A549 (cell line): ENCODE results near the gene MTCL1. TPM values are rescaled to one million over a fixed set of nuclear protein-coding genes. Genes with fewer than 3 reads are reported as not detected.
A peak's percentile ranks its signal among the peaks of the same experiment; 100 is the strongest.

Experiments
- ATAC-seq, 2 experiments: fragments of 200-7000 bp in 1 of 2; fragments of >200 bp in 1 of 2; cut with Nextera tagmentation in 1 of 2; cut with Tn5 transposase in 1 of 2; 3 replicates each; pipeline versions ENCODE4 v1.8.0 to v1.9.1; 2018 to 2020; ENCODE audit warnings: mild to moderate bottlenecking in 1 of 2, moderate library complexity in 1 of 2
- CTCF ChIA-PET: fragments of 300-600 bp; sonication (Branson Sonifier 250); formaldehyde crosslinking; extraction: SDS; loops from one replicate; lab custom pipeline; 2021; ENCODE audit warnings: antibody characterized with exemption, inconsistent platforms; lab: Yijun Ruan, JAX
- POLR2A ChIA-PET: fragments of 350-600 bp; formaldehyde crosslinking; extraction: SDS; loops from one replicate; lab custom pipeline; 2021; ENCODE audit warnings: antibody characterized with exemption, inconsistent platforms; lab: Yijun Ruan, JAX
- DNase-seq, 2 experiments: peaks; one replicate each; pipeline versions ENCODE4 v3.0.0 to v3.0.0-alpha.2; 2011 to 2016; ENCODE audit warnings: low read depth in 1 of 2, low spot score in 1 of 2
- FAIRE-seq: peaks from 2 replicates; lab custom pipeline; 2011; peaks lifted over from hg19 to GRCh38; lab: Jason Lieb, UNC
- H3K27ac ChIP-seq, 2 experiments: fragments of >200 bp; sonication (Bioruptor Twin); formaldehyde crosslinking; 3 replicates each; pipeline ENCODE4 v1.5.1; 2016 to 2017
- H3K4me1 ChIP-seq: fragments of >200 bp; sonication (Bioruptor Twin); formaldehyde crosslinking; 3 replicates; pipeline ENCODE4 v1.6.1; 2016
- H3K4me2 ChIP-seq: fragments of >200 bp; sonication (Bioruptor Twin); formaldehyde crosslinking; 3 replicates; pipeline ENCODE4 v1.6.1; 2016
- H3K4me3 ChIP-seq: fragments of >200 bp; sonication (Bioruptor Twin); formaldehyde crosslinking; 3 replicates; pipeline ENCODE4 v1.5.1; 2016
- H3K9me3 ChIP-seq: fragments of >200 bp; sonication (Bioruptor Twin); formaldehyde crosslinking; 3 replicates; pipeline ENCODE4 v1.6.1; 2016
- ATOH8 ChIP-seq: fragments of 250-450 bp; sonication (Bioruptor Pico); IDR thresholded peaks from 2 replicates; pipeline ENCODE4 v1.5.0; 2020; ENCODE audit warnings: low read depth, mild to moderate bottlenecking, moderate library complexity
- BCL3 ChIP-seq: fragments of >200 bp; sonication (Bioruptor Twin); formaldehyde crosslinking; IDR thresholded peaks from 3 replicates; pipeline ENCODE4 v1.6.1; 2016
- BHLHE40 ChIP-seq: IDR thresholded peaks from 2 replicates; pipeline ENCODE4 v1.6.1; 2012; ENCODE audit warnings: low read depth, low read length, inconsistent platforms
- CBX8 ChIP-seq: fragments of 200-600 bp; sonication (generic); IDR thresholded peaks from 2 replicates; pipeline ENCODE4 v1.6.1; 2016
- CEBPB ChIP-seq, 2 experiments: fragments of >200 bp in 1 of 2; sonication (Bioruptor Twin) in 1 of 2; formaldehyde crosslinking in 1 of 2; IDR thresholded peaks; 2 replicates each; pipeline ENCODE4 v1.6.1; 2012 to 2016
- CHD4 ChIP-seq: fragments of 200-600 bp; sonication (generic); IDR thresholded peaks from 2 replicates; pipeline ENCODE4 v1.6.1; 2016; ENCODE audit warnings: antibody characterized with exemption, mild to moderate bottlenecking, borderline replicate concordance
- E2F6 ChIP-seq: IDR thresholded peaks from 2 replicates; pipeline ENCODE4 v1.6.1; 2012; ENCODE audit warnings: low read depth, borderline replicate concordance
- EHF ChIP-seq: fragments of 250-450 bp; sonication (Bioruptor Pico); IDR thresholded peaks from 2 replicates; pipeline ENCODE4 v1.5.0; 2020; ENCODE audit warnings: mild to moderate bottlenecking
- ELK1 ChIP-seq: fragments of 150-350 bp; IDR thresholded peaks from 2 replicates; pipeline ENCODE4 v1.6.1; 2014; ENCODE audit warnings: low read depth, mild to moderate bottlenecking, low read length
- HDAC2 ChIP-seq: fragments of 200-600 bp; sonication (generic); IDR thresholded peaks from 2 replicates; pipeline ENCODE4 v1.6.1; 2016
- HES2 ChIP-seq: fragments of >200 bp; sonication (Bioruptor Twin); formaldehyde crosslinking; IDR thresholded peaks from 2 replicates; pipeline ENCODE4 v1.6.1; 2016
- HOXA7 ChIP-seq: fragments of 250-450 bp; sonication (Bioruptor Pico); IDR thresholded peaks from 2 replicates; pipeline ENCODE4 v1.5.0; 2020; ENCODE audit warnings: mild to moderate bottlenecking, moderate library complexity
- HOXB13 ChIP-seq: fragments of 250-450 bp; sonication (Bioruptor Pico); IDR thresholded peaks from 2 replicates; pipeline ENCODE4 v1.5.0; 2020; ENCODE audit warnings: low read depth, mild to moderate bottlenecking, moderate library complexity
- JUNB ChIP-seq: fragments of >200 bp; sonication (Bioruptor Twin); formaldehyde crosslinking; IDR thresholded peaks from 2 replicates; pipeline ENCODE4 v1.6.1; 2016
- KDM1A ChIP-seq: fragments of 200-600 bp; sonication (generic); IDR thresholded peaks from 2 replicates; pipeline ENCODE4 v1.6.1; 2016; ENCODE audit warnings: low read depth, mild to moderate bottlenecking
- MAFK ChIP-seq: fragments of 450-650 bp; IDR thresholded peaks from 2 replicates; pipeline ENCODE4 v1.6.1; 2014; ENCODE audit not compliant: partially characterized antibody
- MYC ChIP-seq: IDR thresholded peaks from 2 replicates; pipeline ENCODE4 v1.6.1; 2012; ENCODE audit warnings: mild to moderate bottlenecking, inconsistent platforms, low read length, improper control_type of control experiment, borderline replicate concordance
- POLR2A ChIP-seq: IDR thresholded peaks from 2 replicates; pipeline ENCODE4 v1.6.1; 2012; ENCODE audit warnings: mild to moderate bottlenecking, low read length
- RARB ChIP-seq: fragments of 250-450 bp; sonication (Bioruptor Pico); IDR thresholded peaks from 2 replicates; pipeline ENCODE4 v1.8.0; 2021; ENCODE audit warnings: mild to moderate bottlenecking, moderate library complexity
- RCOR1 ChIP-seq: fragments of 150-350 bp; IDR thresholded peaks from 2 replicates; pipeline ENCODE4 v1.6.1; 2014; ENCODE audit warnings: antibody characterized with exemption, low read length, low read depth
- REST ChIP-seq: fragments of 200-600 bp; sonication (generic); IDR thresholded peaks from 2 replicates; pipeline ENCODE4 v1.6.1; 2016; ENCODE audit warnings: antibody characterized with exemption, mild to moderate bottlenecking, moderate library complexity
- SMC3 ChIP-seq: fragments of >200 bp; sonication (Bioruptor Twin); formaldehyde crosslinking; IDR thresholded peaks from 3 replicates; pipeline ENCODE4 v1.6.1; 2018; ENCODE audit warnings: inconsistent platforms
- TFCP2L1 ChIP-seq: fragments of 250-450 bp; sonication (Bioruptor Pico); IDR thresholded peaks from 2 replicates; pipeline ENCODE4 v1.5.0; 2021; ENCODE audit warnings: mild to moderate bottlenecking
- ZC3H11A ChIP-seq: fragments of 450-650 bp; IDR thresholded peaks from 2 replicates; pipeline ENCODE4 v1.6.1; 2014; ENCODE audit warnings: antibody characterized with exemption, mild to moderate bottlenecking
- ZNF302 ChIP-seq: fragments of 250-450 bp; sonication (Bioruptor Pico); IDR thresholded peaks from 2 replicates; pipeline ENCODE4 v1.9.0; 2021; ENCODE audit warnings: inconsistent platforms, mild to moderate bottlenecking, moderate library complexity
- WGBS: methylation state at CpG from one replicate; pipeline ENCODE4 v1.1.6; 2017; ENCODE audit errors: missing lambda C conversion rate; 5-methylcytosine and 5-hydroxymethylcytosine counted together
- polyA plus RNA-seq, 4 experiments: library from polyadenylated mRNA; depleted of rRNA in 3 of 4; stranded (reverse); fragments of >200 nt; fragmentation: RNase III in 1 of 4; extraction: RNeasy Plus Mini Kit Qiagen cat#74134 plus additional on column Dnase treatment in 1 of 4; gene quantifications; 2 replicates in 3 of 4; 3 replicates in 1 of 4; pipeline ENCODE4 v1.2.3, GENCODE V29; 2011 to 2017

MTCL1 gene
- polyA plus RNA-seq, 2 of the 4 experiments (the other 2 are of a cell fraction) = 44.4 to 49.6 TPM

- no peak for TF ChIP-seq CEBPB (IDR thresholded peaks at IDR 0.05)
- no peak for TF ChIP-seq ATOH8 (CRISPR knock-in tag)
- TF ChIP-seq CBX8 = no peak
Observed at GRCh38 chr18:8787794-8788193, 82.4 kb downstream of the MTCL1 start (continued).

- H3K4me3 ChIP-seq = no peak overlapping the region
- DNase-seq = no peak
- no peaks in the 10 kb centered on the region for H3K9me3 ChIP-seq
- TF ChIP-seq KDM1A (no peak), CBX8 (no peak), CHD4 (no peak), HDAC2 (no peak)
- POLR2A ChIA-PET = no interaction called here
- FAIRE-seq = no peak
- WGBS = 85% methylated on average over 13 of the region's 13 CpGs
- peaks cover 30% of the 10 kb centered on the region for H3K4me1 ChIP-seq
- H3K4me2 ChIP-seq = no peak overlapping the region
- peak overlapping the region in 1 of 2 experiments; percentile 55; a peak in 3 of 6 replicates for H3K27ac ChIP-seq
- CTCF ChIA-PET = no interaction called here
- ATAC-seq = no peak
Observed at GRCh38 chr18:8788503-8789429, 83.4 kb downstream of the MTCL1 start.

GRCh38 chr18:8791171-8791651, 85.9 kb downstream of the MTCL1 start:
- no peak for TF ChIP-seq EHF (CRISPR knock-in tag)
- TF ChIP-seq ZNF302 = no peak
- TF ChIP-seq REST = no peak
- TF ChIP-seq HES2 = no peak
- TF ChIP-seq ZC3H11A = no peak
- TF ChIP-seq KDM1A = no peak
- TF ChIP-seq HOXB13 (CRISPR knock-in tag) = no peak
- no peak for TF ChIP-seq E2F6
- TF ChIP-seq HOXA7 (CRISPR knock-in tag) = no peak
- TF ChIP-seq BCL3 = no peak
- no peak for TF ChIP-seq POLR2A
- TF ChIP-seq RARB (CRISPR knock-in tag) = no peak
- no peak for TF ChIP-seq SMC3
- no peak for TF ChIP-seq JUNB
- no peak for TF ChIP-seq BHLHE40
- TF ChIP-seq MYC = no peak
- TF ChIP-seq ELK1 = no peak
- no peak for TF ChIP-seq TFCP2L1
- no peak for TF ChIP-seq RCOR1
- TF ChIP-seq MAFK = no peak
- H3K4me3 ChIP-seq = no peak overlapping the region
- DNase-seq (no peak), ATAC-seq (no peak), FAIRE-seq (no peak)
- peaks cover 55% of the 10 kb centered on the region for H3K4me1 ChIP-seq
- ChIA-PET CTCF (interaction anchor here (1.1 kb wide), 1 partner anchor 13 kb away, joined by 3 read pairs; no protein-coding TSS in a partner anchor), POLR2A (no interaction called here)
- no peak overlapping the region for H3K4me2 ChIP-seq
- 73% methylated on average over 4 of the region's 4 CpGs for WGBS
- peak overlapping the region in 1 of 2 experiments; percentile 99; a peak in 3 of 6 replicates for H3K27ac ChIP-seq
- H3K9me3 ChIP-seq = no peaks in the 10 kb centered on the region
